Activated CD8-positive, alpha-beta memory T cell treated with anti-CD3 and anti-CD28 coated beads, Interleukin-2, amount 50 U/mL, for 1 hour (primary cell): ENCODE measurements around the gene PLPP1.

Experiments used
- DNase-seq: peaks from one replicate; pipeline ENCODE4 v3.0.0-alpha.2; 2020; ENCODE audit errors: extremely low read depth

Gene PLPP1

GRCh38 chr5:55409775-55410174 lies 125.0 kb downstream of the PLPP1 start:
- no peak for DNase-seq

- no peak for DNase-seq
These were observed 126.8 kb downstream of the PLPP1 start for GRCh38 chr5:55407984-55408383.

DNA sequence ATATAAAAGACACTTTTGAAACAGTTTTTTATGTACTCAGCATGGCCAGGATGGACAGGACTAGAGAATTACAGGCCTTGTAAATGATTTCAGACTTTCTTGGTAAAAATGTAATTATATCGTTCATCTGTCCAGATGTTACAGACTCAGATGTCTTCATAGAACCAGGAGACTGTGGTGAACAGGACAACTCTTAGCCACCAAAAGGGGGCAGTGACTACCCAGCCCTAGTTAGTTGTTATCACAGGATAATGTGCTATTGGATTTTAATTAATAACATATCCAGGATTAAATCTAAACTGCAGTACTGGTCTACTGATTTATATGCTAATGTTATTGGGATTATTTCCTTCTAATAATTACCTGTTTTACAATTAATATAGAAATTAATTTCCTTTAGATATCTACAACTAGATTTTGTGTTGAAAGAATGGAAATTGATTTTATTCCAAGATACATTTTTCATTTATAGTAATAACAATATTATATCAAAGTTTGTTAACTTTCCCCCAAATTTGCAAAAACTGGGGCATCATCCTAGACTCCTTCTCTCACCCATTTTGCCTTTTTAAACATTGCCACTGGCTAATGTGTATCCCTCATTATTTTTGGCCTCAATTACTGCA lies 127.6 kb downstream of the PLPP1 start:
- no peak for DNase-seq

DNA sequence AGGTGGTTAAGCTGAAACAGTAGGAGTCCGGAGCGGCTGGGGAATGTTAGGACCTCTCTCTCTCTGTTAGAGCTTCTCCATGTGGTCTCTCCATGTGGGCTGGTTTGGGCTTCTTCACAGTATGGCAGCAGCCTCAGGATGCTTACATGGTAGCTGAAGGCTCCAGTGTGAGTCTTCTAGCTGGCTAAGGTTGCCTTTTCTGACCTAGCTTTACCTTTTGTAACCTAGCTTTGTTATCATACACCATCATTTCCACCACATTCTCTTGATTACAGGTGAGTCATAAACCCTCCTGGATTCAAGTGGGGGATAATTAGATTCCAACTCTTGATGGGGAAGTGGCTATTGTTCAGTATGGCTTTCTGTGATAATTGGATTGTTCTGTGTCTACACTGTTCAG lies 128.5 kb downstream of the PLPP1 start:
- no peak for DNase-seq

DNA sequence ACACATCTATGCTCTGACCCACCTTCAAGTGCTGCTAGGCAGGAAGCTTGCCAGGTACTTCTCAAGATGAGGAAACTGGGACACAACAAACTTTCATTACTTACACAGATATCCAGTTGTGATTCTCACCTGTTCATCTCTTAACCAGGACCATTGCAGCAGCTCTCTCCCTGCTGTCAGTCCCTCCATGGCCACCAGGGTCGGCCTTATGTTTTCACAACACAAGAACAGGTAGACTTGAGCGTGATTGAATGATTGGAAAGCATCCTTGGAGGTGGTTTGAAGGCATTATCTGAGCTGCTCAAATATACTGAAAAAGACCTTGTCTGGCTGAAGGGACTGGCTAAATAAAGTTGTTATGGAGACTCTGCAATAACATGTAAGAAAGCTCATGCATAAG lies 132.6 kb downstream of the PLPP1 start:
- no peak for DNase-seq

- DNase-seq = no peak
These were observed 141.1 kb downstream of the PLPP1 start for GRCh38 chr5:55393501-55394175.

DNA sequence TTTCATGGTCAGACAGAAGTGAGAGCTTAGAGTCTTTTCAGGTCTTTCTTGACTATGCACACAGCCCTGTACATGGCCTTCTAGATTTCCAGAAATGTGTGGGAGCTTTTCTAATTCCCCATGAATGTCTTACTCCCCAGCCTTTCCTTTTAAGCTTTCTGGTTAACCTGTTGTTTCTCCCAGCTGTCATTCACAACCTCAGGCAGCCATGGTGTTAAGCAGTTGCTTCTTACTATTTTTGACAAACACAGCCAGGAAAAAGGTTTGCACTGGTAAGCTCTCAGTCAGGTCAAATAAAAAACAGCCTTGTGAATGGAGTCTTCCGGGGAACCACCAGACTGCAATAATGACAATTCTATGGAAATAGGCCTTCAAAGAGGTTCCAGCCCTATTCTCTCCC lies 142.1 kb downstream of the PLPP1 start:
- DNase-seq = no peak

DNA sequence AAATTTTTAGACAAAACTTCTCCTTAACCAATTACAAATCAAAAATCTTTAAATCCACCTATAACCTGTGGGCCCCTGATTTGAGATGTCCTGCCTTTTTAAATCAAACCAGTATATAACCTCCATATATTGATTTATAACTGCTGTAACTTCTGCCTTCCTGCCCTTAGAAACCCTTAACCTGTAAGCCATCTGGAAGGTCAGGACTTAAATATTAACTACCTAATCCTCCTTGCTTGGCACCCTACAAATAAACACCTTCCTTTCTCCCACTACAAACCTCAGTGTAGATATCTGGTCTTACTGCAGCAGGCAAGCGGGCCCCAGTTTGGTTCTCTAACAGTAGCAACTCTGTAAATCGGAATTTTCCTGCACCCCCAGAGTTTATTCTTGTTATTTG lies 143.1 kb downstream of the PLPP1 start:
- DNase-seq = no peak

GRCh38 chr5:55387865-55388264 lies 146.9 kb downstream of the PLPP1 start:
- DNase-seq = no peak

DNA sequence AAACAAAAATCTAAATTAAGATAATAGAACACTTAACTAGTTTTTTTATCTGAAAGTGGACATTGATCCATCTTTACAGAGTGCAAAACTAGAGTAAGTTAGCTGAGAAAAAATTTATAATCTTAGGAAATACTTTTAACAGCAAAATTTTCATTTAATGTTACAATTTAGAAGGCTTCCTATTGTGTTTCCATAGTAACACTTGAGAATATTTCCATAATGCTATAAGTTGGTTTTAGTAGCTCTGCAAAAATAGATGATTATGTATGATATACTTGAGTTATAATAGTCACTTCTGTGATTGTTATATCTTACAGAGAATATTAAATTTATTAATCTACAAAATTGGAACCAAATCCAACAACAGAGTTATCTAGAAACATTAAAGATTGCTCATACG lies 148.4 kb downstream of the PLPP1 start:
- DNase-seq = no peak

DNA sequence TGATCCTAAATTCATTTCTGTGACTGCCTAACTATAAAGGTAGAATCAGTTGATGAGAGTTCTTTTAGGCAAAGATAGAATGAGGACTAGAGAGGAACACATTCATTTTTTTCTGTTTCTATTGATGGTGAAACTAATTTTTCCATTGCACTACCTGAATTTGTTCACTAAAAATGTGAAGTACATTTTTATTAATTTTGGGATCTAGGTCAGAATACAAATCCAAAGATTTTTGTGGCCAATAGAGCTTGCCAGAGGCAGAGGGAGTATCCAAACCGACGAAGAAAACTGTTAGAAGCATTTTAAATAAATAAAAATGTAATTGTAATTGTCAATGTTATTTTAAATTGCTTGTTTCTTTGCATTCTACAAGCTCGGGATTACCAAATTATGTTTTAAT lies 148.9 kb downstream of the PLPP1 start:
- DNase-seq = no peak

- no peak for DNase-seq
These were observed 149.5 kb downstream of the PLPP1 start for GRCh38 chr5:55385227-55385626.

GRCh38 chr5:55384072-55384471 lies 150.7 kb downstream of the PLPP1 start:
- DNase-seq = no peak

GRCh38 chr5:55383254-55383653 lies 151.5 kb downstream of the PLPP1 start:
- no peak for DNase-seq

DNA sequence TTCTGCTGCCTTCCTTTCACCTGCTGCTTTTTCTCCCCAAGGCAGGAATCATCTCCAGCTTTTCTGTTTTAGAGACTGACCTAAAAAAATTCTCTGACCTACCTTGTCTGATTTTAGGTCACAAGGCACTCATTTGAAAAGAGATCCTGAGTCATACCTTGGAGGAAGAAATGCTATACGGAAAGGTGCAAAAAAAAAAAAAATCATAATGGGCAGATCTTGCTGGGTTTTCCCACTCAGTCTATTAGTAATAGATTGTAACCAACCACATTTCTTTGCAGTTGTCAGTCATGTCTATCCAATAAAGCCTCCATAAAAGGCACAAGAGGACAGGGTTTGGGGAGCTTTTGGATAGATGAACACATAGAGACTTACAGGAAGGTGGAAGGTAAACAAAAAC lies 157.0 kb downstream of the PLPP1 start:
- no peak for DNase-seq
